Tibial nerve (tissue), 4 donors: ENCODE data around the gene SERPINA6.

Source experiments
- CTCF ChIP-seq, 5 experiments: fragments of 200-600 bp in 3 of 5; fragments of 450-650 bp in 2 of 5; sonication (generic) in 3 of 5; IDR thresholded peaks; one replicate each; pipeline ENCODE4 v1.5.1; 2016 to 2019; ENCODE audit warnings: antibody characterized with exemption in 5 of 5, mild to moderate bottlenecking in 3 of 5, moderate library complexity in 2 of 5
- EP300 ChIP-seq, 2 donors: sonication (generic); formaldehyde crosslinking; IDR thresholded peaks; one replicate each; pipeline ENCODE4 v1.6.1; 2017; ENCODE audit warnings: antibody characterized with exemption in 2 of 2, mild to moderate bottlenecking in 1 of 2
- POLR2A ChIP-seq, 2 donors: fragments of 450-650 bp; IDR thresholded peaks; one replicate each; pipeline ENCODE4 v1.6.1; 2017; ENCODE audit warnings: antibody characterized with exemption in 2 of 2, mild to moderate bottlenecking in 2 of 2, moderate library complexity in 2 of 2

GRCh38 chr14:94330857-94331256 is 7.7 kb upstream of the SERPINA6 start:
- TF ChIP-seq CTCF (IDR thresholded peaks at IDR 0.05) (no peak), EP300 (IDR thresholded peaks at IDR 0.05) (no peak), POLR2A (IDR thresholded peaks at IDR 0.05) (no peak)
